Measurements from ENCODE around the gene PDE4B.
"Not testable (repeated sequence)": the region's sequence is repeated elsewhere in the genome, so short reads cannot be mapped to it uniquely, and the experiment has no call there.

Gene PDE4B

DNA sequence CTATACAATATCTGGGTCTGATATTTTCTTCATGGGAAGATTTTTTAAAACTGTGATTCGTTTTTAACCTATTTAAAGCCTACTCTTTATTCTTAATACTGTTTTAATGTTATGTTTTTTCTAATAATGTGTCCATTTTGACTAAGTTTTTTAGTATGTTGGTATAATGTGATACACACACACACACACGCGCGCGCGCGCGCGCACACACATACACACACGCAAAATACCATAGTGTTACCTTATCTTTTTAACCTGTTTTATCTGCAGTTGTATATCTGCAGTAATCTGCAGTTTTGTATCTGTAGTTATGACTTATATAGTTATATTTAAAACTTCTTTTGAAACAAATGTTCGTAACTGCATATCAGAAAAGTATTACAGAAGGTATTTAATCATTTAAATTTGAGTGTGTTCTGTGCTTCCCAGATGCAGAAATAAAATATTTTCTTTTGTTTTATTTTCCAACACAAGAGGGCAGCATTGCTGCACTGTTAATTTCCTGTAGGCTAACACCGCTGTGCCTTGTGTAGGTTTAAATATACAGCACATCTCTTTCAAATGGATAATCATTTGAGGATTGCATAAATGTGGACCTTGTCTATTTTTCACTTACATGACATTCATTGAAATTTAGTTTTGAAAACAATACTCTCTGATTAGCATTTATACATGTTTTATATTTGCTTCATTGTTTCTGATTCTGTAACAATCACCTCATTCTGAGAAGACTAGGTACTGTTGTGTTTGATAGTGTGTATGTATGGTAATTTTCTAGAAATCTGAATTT lies 166.1 kb downstream of the PDE4B start:
- DNase-seq, result peak in 1 of 2 experiments; percentile 21

- DNase-seq, result no peak
Measured at GRCh38 chr1:65959896-65960567, 167.3 kb downstream of the PDE4B start.

DNA sequence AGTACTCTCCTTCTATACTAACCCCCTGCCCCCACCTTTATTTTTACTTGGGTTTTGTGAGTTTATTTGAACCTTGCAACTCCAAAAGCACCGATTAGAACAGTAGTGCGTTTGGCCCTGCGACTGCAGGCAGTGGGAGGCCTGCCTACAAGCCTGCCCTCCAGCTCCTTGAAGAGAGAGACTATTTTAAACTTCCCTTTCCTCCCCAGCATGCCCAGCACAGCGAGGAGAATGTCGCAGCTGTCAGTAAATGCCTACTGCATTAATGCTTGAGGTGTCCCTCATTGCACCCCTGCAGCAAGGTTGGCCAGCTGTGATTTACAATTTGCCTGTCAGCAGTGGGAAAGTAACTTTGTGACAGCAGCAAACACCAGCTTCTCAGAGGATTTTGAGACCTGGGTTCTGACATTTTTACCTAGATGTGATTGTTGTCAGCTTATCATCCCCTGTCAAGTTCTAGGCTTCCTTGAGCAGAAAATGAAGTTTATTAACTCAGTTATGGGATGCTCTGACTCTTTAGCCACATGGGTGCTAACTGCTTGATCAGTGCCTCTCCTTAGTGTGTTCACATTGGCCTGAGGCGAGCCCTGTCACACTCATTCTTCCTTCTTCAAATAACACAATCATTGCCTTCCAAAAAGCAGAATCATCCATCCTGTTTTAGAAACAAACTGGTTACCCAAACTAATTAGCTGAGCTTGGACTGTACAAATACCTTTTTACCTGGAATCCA lies 170.6 kb downstream of the PDE4B start:
- no peak for DNase-seq

GRCh38 chr1:65964123-65964522 lies 171.4 kb downstream of the PDE4B start:
- DNase-seq, result no peak

GRCh38 chr1:65965112-65965996 lies 172.7 kb downstream of the PDE4B start:
- DNase-seq, result no peak

DNA sequence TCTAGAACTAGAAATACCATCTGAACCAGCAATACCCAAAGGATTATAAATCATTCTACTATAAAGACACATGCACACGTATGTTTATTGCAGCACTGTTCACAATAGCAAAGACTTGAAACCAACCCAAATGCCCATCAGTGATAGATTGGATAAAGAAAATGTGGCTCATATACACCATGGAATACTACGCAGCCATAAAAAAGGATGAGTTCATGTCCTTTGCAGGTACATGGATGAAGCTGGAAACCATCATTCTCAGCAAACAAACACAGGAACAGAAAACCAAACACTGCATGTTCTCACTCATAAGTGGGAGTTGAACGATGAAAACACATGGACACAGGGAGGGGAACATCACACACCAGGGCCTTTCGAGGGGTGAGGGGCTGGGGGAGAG lies 174.8 kb downstream of the PDE4B start:
- not testable (repeated sequence) for DNase-seq

DNA sequence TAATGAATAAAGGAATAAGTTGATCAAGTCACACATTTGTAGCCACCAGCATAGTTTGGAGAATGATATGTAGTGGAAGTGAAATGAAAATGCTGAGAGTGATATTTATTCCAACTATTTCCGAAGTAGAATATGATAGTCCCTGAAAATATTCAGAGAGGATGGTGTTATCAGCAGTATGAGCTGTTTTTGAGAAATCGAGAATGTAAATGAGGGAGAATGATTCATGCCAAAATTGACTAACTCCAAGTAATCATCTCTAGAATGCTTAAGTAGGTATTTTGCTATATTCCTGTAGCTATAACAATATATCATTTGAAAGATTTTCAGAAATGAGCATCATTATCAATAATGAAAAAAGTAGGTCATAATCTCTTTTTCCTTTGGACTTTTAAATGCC lies 178.9 kb downstream of the PDE4B start:
- no peak for DNase-seq

GRCh38 chr1:65975708-65976107 lies 183.0 kb downstream of the PDE4B start:
- DNase-seq, result no peak

DNA sequence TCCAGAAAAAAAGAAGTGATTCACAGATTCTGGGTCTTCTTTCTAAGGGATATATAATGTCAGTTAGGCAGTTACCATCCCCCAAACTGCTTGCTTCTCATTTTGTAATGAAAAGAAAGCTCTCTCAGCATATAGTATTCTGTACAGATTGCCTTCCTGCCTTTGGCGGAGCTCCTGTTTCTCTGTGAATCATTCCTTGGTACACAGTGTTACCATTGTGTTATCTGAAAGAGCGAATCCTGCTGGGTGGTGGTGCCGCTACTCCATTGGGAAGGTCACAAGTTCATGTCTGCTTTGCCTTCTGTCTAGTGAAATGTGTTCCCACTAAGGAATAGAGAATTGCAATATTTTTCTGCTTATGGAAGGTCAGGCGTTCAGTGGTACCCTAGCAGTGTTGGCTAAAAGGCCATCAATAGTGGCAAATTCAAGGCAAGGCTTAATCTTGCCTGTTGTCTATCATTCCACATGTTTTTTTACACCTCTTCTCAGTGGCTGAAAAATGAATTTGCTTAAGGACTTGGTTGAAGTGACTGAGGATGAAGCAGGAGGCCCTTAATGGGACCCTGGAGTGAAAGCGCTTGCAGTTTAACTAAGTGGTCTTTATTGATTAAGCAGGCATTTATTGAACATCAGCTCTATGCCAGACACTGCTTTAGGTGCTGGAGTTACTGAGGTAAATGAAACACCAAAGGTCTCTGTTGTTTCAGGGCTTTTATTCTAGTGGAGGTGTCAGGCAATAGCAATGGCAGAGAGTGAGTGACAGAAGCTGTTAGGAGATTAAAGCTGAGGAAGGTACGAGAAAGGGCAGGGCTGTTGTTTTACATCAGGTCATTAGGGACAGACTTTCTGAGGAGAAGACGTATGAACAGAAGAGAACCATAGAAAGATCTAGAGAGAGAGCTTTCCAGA lies 186.7 kb downstream of the PDE4B start:
- DNase-seq, result no peak

GRCh38 chr1:65980237-65980636 lies 187.5 kb downstream of the PDE4B start:
- no peak for DNase-seq

GRCh38 chr1:65983500-65983899 lies 190.8 kb downstream of the PDE4B start:
- DNase-seq, result no peak

DNA sequence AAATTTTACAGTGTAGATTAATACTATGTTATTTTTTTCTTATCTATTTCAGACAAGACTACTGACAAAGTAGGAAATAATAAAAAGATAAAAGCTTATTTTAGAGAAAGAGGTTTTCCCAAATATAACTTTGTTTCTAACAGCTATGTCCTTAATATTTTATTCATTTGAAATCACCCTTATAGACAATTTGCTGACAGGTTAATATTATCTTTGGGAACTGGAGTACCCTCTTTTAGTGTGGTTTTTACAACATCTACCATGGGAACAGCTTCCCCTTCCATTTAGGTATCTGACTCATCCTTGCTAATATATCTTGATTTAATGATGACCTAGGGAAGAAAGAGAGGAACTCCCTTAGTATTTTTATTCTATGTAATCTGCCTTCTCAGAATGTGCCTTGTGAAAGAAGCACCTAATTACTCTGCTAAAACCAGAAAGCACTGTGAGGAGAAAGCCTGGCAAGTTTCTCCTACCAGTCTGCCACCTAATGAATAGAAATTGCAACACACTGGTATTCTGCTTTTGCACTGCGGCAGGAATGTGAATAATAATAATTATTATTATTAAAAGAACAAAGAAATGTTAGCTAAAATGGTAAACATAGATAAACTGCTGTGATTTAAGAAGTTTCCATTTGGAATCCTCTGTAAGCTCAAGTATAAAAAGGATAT lies 192.8 kb downstream of the PDE4B start:
- no peak for DNase-seq

GRCh38 chr1:65986146-65986545 lies 193.5 kb downstream of the PDE4B start:
- DNase-seq, result no peak

GRCh38 chr1:65990161-65990560 lies 197.5 kb downstream of the PDE4B start:
- DNase-seq, result no peak

GRCh38 chr1:65991694-65992093 lies 199.0 kb downstream of the PDE4B start:
- DNase-seq, result no peak

DNA sequence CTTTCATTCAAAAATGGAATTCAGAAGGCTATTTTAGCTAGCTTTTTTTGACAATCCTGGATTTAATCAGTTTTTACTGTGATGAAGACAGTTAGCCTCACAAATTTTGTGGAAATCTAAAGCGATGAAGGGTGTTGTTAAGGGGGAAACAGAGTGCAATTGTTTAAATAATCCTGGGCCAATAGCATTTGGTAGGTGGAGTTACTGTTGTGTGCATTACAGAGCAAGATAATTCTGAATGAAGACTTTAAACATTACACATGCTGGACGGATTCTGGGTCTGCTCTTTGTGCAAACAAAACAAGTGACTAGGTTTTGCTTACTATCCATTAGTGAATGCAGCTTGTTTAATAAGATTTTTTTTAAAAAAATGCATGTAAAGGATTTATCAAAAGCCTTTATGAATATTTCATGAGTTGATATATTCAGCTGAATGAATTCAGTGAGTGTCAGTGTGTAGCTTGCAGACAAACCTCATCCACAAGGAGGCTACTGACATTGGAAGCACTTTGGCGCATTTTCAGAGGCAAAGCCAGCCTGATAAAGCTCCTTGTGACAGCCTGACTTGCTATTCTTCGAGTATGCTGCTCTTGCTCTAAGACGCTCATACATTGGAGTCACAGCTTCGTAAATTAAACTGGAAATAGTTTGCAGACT lies 199.6 kb downstream of the PDE4B start:
- DNase-seq, result no peak

DNA sequence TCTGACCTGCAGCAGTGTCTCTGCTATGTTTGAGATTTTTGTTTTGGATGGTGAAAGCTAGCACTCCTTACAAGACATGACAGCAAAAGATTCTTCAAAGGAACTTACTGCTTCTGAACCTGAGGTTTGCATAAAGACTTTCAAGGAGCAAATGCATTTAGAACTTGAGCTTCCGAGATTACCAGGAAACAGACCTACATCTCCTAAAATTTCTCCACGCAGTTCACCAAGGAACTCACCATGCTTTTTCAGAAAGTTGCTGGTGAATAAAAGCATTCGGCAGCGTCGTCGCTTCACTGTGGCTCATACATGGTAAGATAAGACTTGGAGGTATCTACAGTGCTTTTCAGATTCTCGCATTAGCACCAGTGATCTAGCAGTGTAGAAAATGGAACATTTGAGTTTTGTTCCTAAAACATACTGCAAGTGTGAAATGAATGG lies 200.2 kb downstream of the PDE4B start:
- DNase-seq, result no peak

DNA sequence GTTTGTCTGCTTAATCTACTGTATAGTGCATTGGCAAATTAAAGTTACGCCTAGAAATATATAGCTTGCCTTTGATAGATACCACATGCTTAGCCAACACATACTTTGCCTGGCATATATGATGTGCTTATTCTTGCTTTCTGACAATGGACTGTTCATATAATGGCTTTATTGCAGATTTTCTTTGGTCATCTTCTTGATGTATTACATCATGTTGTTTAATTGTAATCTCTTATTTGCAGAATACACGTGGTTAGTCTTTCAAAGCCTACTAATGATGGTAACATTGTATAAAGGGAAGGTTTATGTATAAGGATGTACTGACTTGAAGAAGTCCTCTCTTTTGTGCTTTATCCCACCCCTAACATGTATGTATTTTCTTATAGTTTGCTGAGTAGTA lies 201.5 kb downstream of the PDE4B start:
- no peak for DNase-seq

DNA sequence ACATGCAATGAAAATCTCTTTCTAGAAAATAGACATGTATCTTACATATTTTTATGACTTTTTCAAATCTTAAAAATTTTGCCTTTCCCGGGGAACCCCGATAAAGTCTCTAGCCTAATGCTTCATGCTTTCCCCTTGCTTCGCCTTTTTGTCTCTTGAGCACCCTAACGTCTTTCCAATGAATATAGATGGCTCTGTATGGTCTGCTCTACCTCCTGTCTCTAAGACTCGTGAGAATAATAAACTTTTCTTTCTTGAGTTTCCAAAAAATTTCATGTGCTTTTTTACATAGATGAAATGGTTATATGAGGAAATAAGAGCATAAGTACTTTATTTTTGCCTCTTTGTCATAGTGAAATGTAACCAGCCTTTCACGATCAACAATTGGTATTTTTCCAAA lies 202.6 kb downstream of the PDE4B start:
- no peak for DNase-seq

DNA sequence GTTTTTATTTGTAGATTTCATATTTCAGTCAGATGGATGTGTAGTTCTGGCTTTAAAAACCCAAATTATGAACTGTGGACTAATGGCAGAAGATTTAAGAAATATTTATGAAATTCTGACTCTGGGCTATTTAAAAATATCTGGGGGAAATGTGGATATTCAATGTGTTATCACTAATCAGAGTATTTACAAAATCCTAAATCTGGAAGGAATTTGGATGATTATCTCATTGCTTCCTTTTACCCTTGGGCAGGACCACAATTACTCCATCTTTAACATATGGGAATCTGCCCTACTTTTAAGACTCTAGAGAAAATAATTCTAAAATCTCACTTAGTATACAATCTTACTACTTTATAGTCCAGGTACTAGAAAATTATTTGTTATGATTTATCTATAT lies 203.2 kb downstream of the PDE4B start:
- no peak for DNase-seq

GRCh38 chr1:65997693-65998092 lies 205.0 kb downstream of the PDE4B start:
- no peak for DNase-seq

Measured in NCI-H524 (cell line).